HUES6 (cell line): ENCODE results near the gene SUCLA2.
A peak's percentile ranks its signal among the peaks of the same experiment; 100 is the strongest.

ENCODE experiments used
- H3K27ac ChIP-seq: 2 replicates; pipeline ENCODE4 v1.7.0; 2013; ENCODE audit warnings: low read depth, mild to moderate bottlenecking, low read length, inconsistent platforms
- H3K27me3 ChIP-seq: 2 replicates; pipeline ENCODE4 v1.6.1; 2013; ENCODE audit warnings: low read length; ENCODE audit not compliant: control insufficient read depth, insufficient read depth
- H3K36me3 ChIP-seq: 2 replicates; pipeline ENCODE4 v1.6.1; 2013; ENCODE audit warnings: low read length; ENCODE audit not compliant: control insufficient read depth, insufficient read depth
- H3K4me1 ChIP-seq: 2 replicates; pipeline ENCODE4 v1.6.1; 2013; ENCODE audit warnings: low read length; ENCODE audit not compliant: control insufficient read depth, insufficient read depth
- H3K4me3 ChIP-seq: 2 replicates; pipeline ENCODE4 v1.5.1; 2013; ENCODE audit warnings: low read depth, low read length
- H3K9ac ChIP-seq: one replicate; pipeline ENCODE4 v1.6.1; 2013; ENCODE audit warnings: mild to moderate bottlenecking, low read length
- H3K9me3 ChIP-seq: 2 replicates; pipeline ENCODE4 v1.6.1; 2013; ENCODE audit warnings: low read depth, low read length; ENCODE audit not compliant: control insufficient read depth, insufficient read depth

Gene SUCLA2

DNA sequence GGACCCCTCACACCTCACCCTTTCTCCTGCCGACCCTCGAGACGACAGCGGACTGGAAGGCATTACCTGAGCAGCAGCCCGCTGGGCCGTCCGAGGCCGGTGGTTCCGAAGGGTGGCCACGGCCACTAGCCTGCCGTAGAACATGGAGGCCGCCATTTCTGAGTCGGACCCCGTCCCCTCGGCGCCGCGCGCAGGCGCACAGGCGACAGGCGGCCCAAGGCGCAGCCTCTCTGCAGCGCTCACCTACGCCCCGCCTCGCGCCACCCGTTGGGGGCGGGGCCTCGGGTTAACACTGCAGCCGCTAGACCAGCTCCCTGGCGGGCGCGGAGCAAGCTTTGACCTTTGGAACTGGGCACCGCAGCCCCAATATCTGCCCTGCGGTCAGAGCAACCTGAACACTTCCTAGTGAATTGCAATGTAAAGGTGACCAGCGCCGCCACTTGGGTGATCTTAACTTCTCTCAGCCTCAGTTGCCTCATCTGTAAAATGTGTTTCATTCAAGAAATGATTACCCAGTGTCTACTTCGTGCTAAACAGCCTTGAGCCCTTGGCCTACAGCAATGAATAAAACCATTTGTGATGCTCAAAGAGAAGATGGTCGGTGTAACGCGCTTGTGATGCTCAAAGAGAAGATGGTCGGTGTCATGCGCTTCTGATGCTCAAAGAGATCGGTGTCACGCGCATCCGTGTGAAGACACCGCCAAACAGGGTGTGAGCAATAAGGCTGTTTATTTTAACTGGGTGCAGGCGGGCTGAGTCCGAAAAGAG lies at the start of gene SUCLA2:
SUCLA2 (minus strand) TSS at position 160 of the 768 bp plus-strand sequence; CDS start at position 156, 4 bp downstream.
- peak within 1 kb of the TSS; percentile 93 for H3K9ac ChIP-seq
- H3K36me3 ChIP-seq: peaks cover 24% of the 10 kb centered on the region
- peak within 1 kb of the TSS; percentile 95 for H3K27ac ChIP-seq
- H3K4me1 ChIP-seq: peaks cover 33% of the 10 kb centered on the region
- H3K9me3 ChIP-seq: no peaks in the 10 kb centered on the region
- peak within 1 kb of the TSS; percentile 99 for H3K4me3 ChIP-seq
- H3K27me3 ChIP-seq: no peaks in the 10 kb centered on the region

DNA sequence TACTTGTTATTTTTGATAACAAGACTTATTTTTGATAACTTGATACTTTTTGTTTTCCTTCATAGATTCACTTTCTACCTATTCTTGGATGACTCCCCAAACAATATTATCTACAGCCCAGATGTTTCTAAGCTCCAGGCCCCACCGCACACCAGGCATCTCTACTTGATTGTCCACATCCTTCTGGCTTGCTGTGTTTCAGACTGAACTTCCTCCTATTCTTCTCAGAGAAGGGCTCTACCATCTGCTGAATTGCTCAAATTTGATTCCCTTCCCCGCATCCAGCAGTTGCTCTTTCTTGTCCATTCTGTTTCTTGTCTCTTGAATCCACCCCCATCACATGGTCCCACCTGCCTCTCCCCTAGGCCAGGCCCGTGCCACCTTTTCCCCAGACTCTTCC lies 49.5 kb upstream of the SUCLA2 start:
- no peak overlapping the region for H3K27ac ChIP-seq
- no peak overlapping the region for H3K9ac ChIP-seq
- H3K9me3 ChIP-seq: no peaks in the 10 kb centered on the region
- peaks cover under 1% of the 10 kb centered on the region; the same call in 1 of the 2 replicates for H3K4me1 ChIP-seq
- no peaks in the 10 kb centered on the region for H3K27me3 ChIP-seq
- peaks cover 82% of the 10 kb centered on the region for H3K36me3 ChIP-seq
- no peak overlapping the region for H3K4me3 ChIP-seq

DNA sequence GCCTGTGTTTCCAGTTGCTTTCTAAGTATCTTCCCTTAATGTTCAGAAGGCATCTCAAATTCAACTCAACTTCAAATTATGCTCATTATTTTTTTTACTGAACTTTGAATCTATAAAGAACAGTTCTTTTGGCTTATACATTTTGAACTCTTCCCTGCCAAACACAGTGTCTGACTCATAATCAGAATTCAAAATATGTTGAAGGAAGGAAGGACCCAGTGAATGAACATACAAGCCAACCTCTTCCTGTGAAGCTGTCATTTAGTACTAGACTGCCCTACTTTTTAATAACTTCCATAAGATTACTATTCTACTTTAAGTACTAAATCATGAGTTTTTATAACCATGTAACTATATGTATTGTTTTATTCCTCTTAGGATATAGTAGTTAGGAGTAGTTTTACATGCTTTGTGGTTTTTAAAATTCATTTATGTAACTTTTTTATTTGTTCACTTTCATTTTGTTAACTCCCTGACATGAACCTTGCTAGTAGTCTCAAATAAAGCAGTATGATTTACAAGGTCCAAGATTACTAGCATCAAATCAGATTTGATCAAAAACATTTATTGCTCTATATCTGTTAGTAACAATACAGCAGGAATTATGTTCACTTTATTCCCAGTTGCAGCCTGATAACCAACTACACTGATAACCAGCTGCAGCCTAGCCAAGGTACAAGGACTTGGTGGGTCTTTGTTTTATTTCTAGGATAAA lies 42.9 kb upstream of the SUCLA2 start:
- Histone ChIP-seq H3K9me3 (no peaks in the 10 kb centered on the region), H3K4me3 (no peak overlapping the region), H3K4me1 (peaks cover 2% of the 10 kb centered on the region; the same call in 1 of the 2 replicates), H3K27me3 (no peaks in the 10 kb centered on the region), H3K27ac (no peak overlapping the region), H3K36me3 (peaks cover 82% of the 10 kb centered on the region), H3K9ac (no peak overlapping the region)

DNA sequence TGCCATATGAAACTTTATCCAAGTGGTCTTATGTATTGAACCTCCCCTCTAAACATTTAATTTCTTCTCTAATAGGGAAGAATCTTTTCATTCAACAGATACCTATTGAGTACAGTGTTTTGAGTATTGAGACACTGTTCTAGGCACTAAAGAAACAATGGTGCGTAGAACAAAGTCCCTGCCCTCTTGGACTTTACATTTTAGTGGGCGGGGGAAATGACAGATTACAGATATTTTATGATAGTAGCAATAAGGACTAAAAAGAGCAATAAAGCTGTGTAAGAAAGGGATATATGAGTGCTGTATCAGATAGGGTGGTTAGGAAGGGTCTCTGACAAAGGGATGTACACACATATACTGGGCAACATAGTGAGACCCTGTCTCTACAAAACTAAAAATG lies 41.8 kb upstream of the SUCLA2 start:
- Histone ChIP-seq H3K27ac (no peak overlapping the region), H3K27me3 (no peaks in the 10 kb centered on the region), H3K9ac (no peak overlapping the region), H3K4me1 (peaks cover 4% of the 10 kb centered on the region; the same call in 1 of the 2 replicates), H3K9me3 (no peaks in the 10 kb centered on the region), H3K4me3 (no peak overlapping the region), H3K36me3 (peaks cover 71% of the 10 kb centered on the region)

DNA sequence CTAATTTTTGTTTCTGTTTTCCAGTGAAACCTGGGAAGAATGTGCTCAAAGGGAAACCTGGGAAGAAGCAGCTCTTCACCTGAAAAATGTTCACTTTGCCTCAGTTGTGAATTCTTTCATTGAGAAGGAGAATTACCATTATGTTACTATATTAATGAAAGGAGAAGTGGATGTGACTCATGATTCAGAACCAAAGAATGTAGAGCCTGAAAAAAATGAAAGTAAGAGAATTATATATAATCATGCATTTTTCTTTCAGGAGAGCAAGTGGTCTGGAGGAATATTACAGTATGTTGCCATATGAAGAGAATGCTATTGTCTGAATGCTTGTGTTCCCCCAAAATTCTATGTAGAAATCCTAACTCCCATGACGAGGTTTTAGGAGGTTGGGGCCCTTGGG lies 39.8 kb upstream of the SUCLA2 start:
- Histone ChIP-seq H3K4me1 (peaks cover 9% of the 10 kb centered on the region), H3K27me3 (no peaks in the 10 kb centered on the region), H3K9ac (no peak overlapping the region), H3K36me3 (peaks cover 52% of the 10 kb centered on the region), H3K27ac (no peak overlapping the region), H3K9me3 (no peaks in the 10 kb centered on the region), H3K4me3 (no peak overlapping the region)

GRCh38 chr13:48040049-48040448 lies 39.0 kb upstream of the SUCLA2 start:
- no peaks in the 10 kb centered on the region for H3K27me3 ChIP-seq
- no peaks in the 10 kb centered on the region for H3K9me3 ChIP-seq
- no peak overlapping the region; the same call in 1 of the 2 replicates for H3K4me3 ChIP-seq
- no peak overlapping the region for H3K27ac ChIP-seq
- peaks cover 9% of the 10 kb centered on the region for H3K4me1 ChIP-seq
- no peak overlapping the region for H3K9ac ChIP-seq
- peaks cover 44% of the 10 kb centered on the region for H3K36me3 ChIP-seq

DNA sequence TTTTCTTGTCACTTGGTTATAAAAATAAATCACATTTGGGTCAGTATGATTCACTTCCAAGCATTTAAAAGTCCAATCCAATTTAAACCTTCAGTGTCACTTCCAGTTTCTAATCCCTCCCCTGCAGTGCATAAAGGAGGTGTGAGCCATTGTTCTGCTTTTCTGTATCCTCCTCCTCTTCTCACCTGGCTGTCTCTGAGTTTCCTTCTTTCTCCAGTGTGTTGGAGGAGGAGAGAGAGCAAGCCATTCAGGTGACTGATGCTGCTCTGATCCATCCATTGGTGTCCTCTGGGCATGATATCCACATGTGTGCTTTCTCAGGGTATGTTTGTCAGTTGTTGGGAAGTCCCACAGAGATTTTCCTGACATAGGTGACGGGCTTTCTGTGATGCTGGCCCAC lies 37.7 kb upstream of the SUCLA2 start:
- peak overlapping the region; percentile 91; the same call in 1 of the 2 replicates for H3K27ac ChIP-seq
- H3K9ac ChIP-seq: peak overlapping the region; percentile 98
- peaks cover 35% of the 10 kb centered on the region for H3K36me3 ChIP-seq
- H3K27me3 ChIP-seq: no peaks in the 10 kb centered on the region
- H3K9me3 ChIP-seq: peaks cover 2% of the 10 kb centered on the region; the same call in 1 of the 2 replicates
- H3K4me1 ChIP-seq: peaks cover 9% of the 10 kb centered on the region
- H3K4me3 ChIP-seq: peak overlapping the region; percentile 77

- H3K4me3 ChIP-seq: peak within 1 kb of the TSS; percentile 77
- peak within 1 kb of the TSS; percentile 98 for H3K9ac ChIP-seq
- H3K36me3 ChIP-seq: peaks cover 25% of the 10 kb centered on the region
- peaks cover 9% of the 10 kb centered on the region for H3K4me1 ChIP-seq
- peaks cover 6% of the 10 kb centered on the region for H3K9me3 ChIP-seq
- peak within 1 kb of the TSS; percentile 91 for H3K27ac ChIP-seq
- no peaks in the 10 kb centered on the region for H3K27me3 ChIP-seq
These were observed 36.5 kb upstream of the SUCLA2 start, which contains the start of gene NUDT15 for GRCh38 chr13:48037346-48038173. Gene NUDT15, plus strand, starts transcription at chr13:48037726. Its CDS starts 21 bp downstream, at chr13:48037747.

DNA sequence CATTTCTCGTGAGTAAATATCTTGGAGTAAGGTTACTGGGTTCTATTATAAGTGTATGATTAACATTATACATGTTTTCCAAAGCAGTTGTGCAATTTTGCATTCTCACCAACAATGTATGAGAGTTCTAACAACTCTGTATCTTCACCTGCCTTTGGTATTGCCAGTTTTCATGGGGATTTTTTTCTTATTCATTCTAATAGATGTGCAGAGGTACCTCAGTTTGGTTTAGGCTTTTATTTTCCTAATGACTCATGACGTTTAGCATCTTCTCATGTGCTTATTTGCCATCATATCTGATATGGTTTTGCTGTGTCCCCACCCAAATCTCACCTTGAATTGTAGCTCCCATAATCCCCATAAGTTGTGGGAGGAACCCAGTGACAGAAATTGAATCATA lies 28.8 kb upstream of the SUCLA2 start:
- no peak overlapping the region for H3K4me3 ChIP-seq
- no peaks in the 10 kb centered on the region for H3K27me3 ChIP-seq
- H3K4me1 ChIP-seq: no peaks in the 10 kb centered on the region
- H3K9me3 ChIP-seq: peaks cover 38% of the 10 kb centered on the region
- no peak overlapping the region for H3K27ac ChIP-seq
- peaks cover 22% of the 10 kb centered on the region for H3K36me3 ChIP-seq
- no peak overlapping the region for H3K9ac ChIP-seq

- no peak overlapping the region for H3K27ac ChIP-seq
- peaks cover 34% of the 10 kb centered on the region for H3K9me3 ChIP-seq
- no peaks in the 10 kb centered on the region for H3K4me1 ChIP-seq
- no peak overlapping the region for H3K9ac ChIP-seq
- H3K27me3 ChIP-seq: no peaks in the 10 kb centered on the region
- peaks cover 22% of the 10 kb centered on the region for H3K36me3 ChIP-seq
- no peak overlapping the region for H3K4me3 ChIP-seq
These were observed 27.0 kb upstream of the SUCLA2 start for GRCh38 chr13:48028066-48028465.
